Upper lobe of right lung (tissue), 1 donor: Measurements from ENCODE around the gene TMTC4. TPM values are rescaled to one million over a fixed set of nuclear protein-coding genes. Genes with fewer than 3 reads are reported as not detected.

ENCODE experiments used
- ATAC-seq: fragments of 200-7000 bp; cut with Tn5 transposase; one replicate; pipeline ENCODE4 v1.9.1; 2020; ENCODE audit warnings: mild to moderate bottlenecking, moderate library complexity
- DNase-seq: peaks from one replicate; pipeline ENCODE4 v3.0.0-alpha.2; 2020
- H3K27ac ChIP-seq: fragments of 200-600 bp; one replicate; pipeline ENCODE4 v1.8.0; 2022
- H3K27me3 ChIP-seq: fragments of 200-600 bp; one replicate; pipeline ENCODE4 v1.8.0; 2022; ENCODE audit warnings: mild to moderate bottlenecking
- H3K36me3 ChIP-seq: fragments of 200-600 bp; one replicate; pipeline ENCODE4 v1.8.0; 2022
- H3K4me1 ChIP-seq: fragments of 200-600 bp; one replicate; pipeline ENCODE4 v1.8.0; 2022
- H3K4me3 ChIP-seq: fragments of 200-600 bp; one replicate; pipeline ENCODE4 v1.8.0; 2022; ENCODE audit warnings: mild to moderate bottlenecking
- H3K9me3 ChIP-seq: fragments of 200-600 bp; one replicate; pipeline ENCODE4 v1.8.0; 2022
- CTCF ChIP-seq: fragments of 200-600 bp; IDR thresholded peaks from one replicate; pipeline ENCODE4 v1.8.0; 2022; ENCODE audit warnings: antibody characterized with exemption
- intact Hi-C: fragments of 100-400 bp; cut with DNase I; formaldehyde crosslinking; loops from one replicate; pipeline ENCODE4 v1.11.0; 2022
- total RNA-seq: library from RNA; stranded (reverse); fragmentation: NEBNext Ultra II Directional; extraction: Animal tissue kit (Norgen Biotek cat#: 25700); gene quantifications from one replicate; pipeline ENCODE4 v1.2.1, GENCODE V29; 2021
- donor health status: DM: no; HTN: yes; CAD: no; lungs with severe emphysema.

Gene TMTC4
- total RNA-seq, 1 donor from 2014 or later = 17.5 TPM

DNA sequence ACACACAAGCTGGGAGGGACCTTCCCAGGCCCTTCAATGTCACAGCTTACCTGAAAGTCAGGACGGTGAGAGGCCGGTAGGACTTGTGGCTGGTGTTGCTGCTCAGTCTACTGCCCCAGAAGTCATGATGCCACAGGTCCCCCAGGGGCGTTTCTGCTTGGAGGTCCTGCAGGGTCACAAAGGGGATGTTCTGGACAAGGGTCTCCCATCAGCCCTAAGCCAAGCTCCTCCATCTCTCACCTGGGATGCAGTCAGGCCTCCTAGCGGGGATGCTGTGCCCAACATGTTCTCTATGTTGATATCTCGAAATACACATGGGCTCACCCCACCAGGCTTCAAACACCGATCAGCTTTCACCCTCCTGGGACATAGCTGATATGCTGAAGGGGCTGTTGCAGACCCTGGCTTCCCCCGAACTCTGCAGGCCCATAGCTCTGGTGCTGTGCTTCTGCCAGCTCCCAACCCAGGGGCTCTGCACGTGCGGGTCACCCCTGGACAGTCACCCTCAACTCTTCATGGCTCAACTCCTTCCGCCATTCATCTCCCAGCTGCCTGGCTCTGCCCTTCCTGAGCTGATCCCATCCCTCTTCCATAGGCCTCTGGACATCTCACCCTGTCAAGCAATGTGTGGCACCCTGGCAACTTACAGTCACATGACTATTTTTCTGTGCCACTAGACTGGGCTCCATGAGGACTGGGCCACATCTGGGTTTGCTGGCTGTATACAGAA, 10.3 kb downstream of the TMTC4 start:
- peaks cover 58% of the 10 kb centered on the region for H3K36me3 ChIP-seq

GRCh38 chr13:100662468-100663211, 12.0 kb downstream of the TMTC4 start:
- intact Hi-C loops = no loop called here
- no peak for TF ChIP-seq CTCF
- H3K36me3 ChIP-seq = peaks cover 60% of the 10 kb centered on the region
- no peaks in the 10 kb centered on the region for H3K9me3 ChIP-seq
- no peaks in the 10 kb centered on the region for H3K4me1 ChIP-seq
- DNase-seq = no peak
- ATAC-seq = no peak
- H3K4me3 ChIP-seq = no peak overlapping the region
- no peaks in the 10 kb centered on the region for H3K27me3 ChIP-seq
- H3K27ac ChIP-seq = no peak overlapping the region

More for the DNA sequence above, 10.3 kb downstream of the TMTC4 start:
- Histone ChIP-seq H3K4me1 (no peaks in the 10 kb centered on the region), H3K9me3 (no peaks in the 10 kb centered on the region), H3K4me3 (no peak overlapping the region), H3K27me3 (no peaks in the 10 kb centered on the region), H3K27ac (no peak overlapping the region)
- no peak for TF ChIP-seq CTCF
- intact Hi-C loops = no loop called here
- ATAC-seq = no peak
- no peak for DNase-seq

DNA sequence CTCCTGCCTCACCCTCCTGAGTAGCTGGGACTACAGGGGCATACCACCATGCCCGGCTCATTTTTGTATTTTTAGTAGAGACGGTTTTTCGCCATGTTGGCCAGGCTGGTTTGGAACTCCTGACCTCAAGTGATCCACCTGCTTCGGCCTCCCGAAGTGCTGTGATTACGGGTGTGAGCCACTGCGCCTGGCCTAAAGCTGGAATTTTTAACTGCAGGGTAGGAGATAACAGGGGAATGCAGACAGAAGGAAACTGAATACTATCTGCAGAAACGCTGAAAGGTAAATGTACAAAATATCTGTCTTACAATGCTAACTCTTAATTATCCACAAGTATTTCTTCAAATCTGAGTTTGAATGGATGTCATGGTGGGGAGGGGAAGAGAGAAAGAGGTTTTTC, 13.8 kb downstream of the TMTC4 start:
- TF ChIP-seq CTCF = no peak
- no peak overlapping the region for H3K27ac ChIP-seq
- no peaks in the 10 kb centered on the region for H3K4me1 ChIP-seq
- H3K4me3 ChIP-seq = no peak overlapping the region
- H3K9me3 ChIP-seq = no peaks in the 10 kb centered on the region
- H3K36me3 ChIP-seq = peaks cover 66% of the 10 kb centered on the region
- no peak for ATAC-seq
- DNase-seq = no peak
- intact Hi-C loops = no loop called here
- H3K27me3 ChIP-seq = no peaks in the 10 kb centered on the region

- Histone ChIP-seq H3K36me3 (peaks cover 64% of the 10 kb centered on the region), H3K27me3 (no peaks in the 10 kb centered on the region), H3K27ac (no peak overlapping the region), H3K4me1 (no peaks in the 10 kb centered on the region), H3K4me3 (no peak overlapping the region), H3K9me3 (no peaks in the 10 kb centered on the region)
- DNase-seq = no peak
- no peak for TF ChIP-seq CTCF
- ATAC-seq = no peak
- intact Hi-C loops = no loop called here
Observed at GRCh38 chr13:100659578-100659977, 15.0 kb downstream of the TMTC4 start.

DNA sequence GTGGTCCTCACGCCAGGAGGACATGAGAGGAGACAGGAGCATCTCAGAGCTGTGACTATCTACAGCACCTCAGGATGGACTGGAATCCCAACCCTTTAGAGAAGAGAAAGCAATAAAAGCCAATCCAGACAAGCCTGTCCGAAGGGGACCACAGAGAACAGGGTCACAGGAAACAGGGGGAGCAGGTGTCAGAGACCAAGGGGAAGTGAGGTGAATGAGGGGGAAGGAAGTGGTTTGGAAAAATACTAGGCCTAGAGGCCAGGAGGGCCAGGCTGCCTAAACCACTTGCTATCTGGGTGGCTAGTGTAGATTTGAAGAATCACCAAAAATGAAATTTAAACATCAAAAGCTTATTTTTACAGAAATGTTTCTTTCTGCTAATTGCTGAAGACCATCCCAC, 16.2 kb downstream of the TMTC4 start:
- no peak overlapping the region for H3K4me3 ChIP-seq
- TF ChIP-seq CTCF = no peak
- ATAC-seq = no peak
- H3K27ac ChIP-seq = no peak overlapping the region
- no peaks in the 10 kb centered on the region for H3K9me3 ChIP-seq
- H3K36me3 ChIP-seq = peaks cover 52% of the 10 kb centered on the region
- H3K27me3 ChIP-seq = no peaks in the 10 kb centered on the region
- intact Hi-C loops = no loop called here
- no peak for DNase-seq
- H3K4me1 ChIP-seq = no peaks in the 10 kb centered on the region
